Vagina (tissue), 2 donors: ENCODE data around the gene SLC35B4. TPM values are rescaled to one million over a fixed set of nuclear protein-coding genes. Genes with fewer than 3 reads are reported as not detected.

ENCODE experiments used
- DNase-seq, 2 donors: peaks; one replicate each; pipeline ENCODE4 v3.0.0-alpha.2; 2017; ENCODE audit errors: extremely low spot score in 2 of 2
- H3K27ac ChIP-seq: fragments of 200-600 bp; sonication (generic); one replicate; pipeline ENCODE4 v1.5.1; 2019
- H3K27me3 ChIP-seq: fragments of 200-600 bp; sonication (generic); one replicate; pipeline ENCODE4 v1.5.1; 2019
- H3K36me3 ChIP-seq, 2 donors: fragments of 200-600 bp; sonication (generic); one replicate each; pipeline ENCODE4 v1.5.1; 2017 to 2019
- H3K4me1 ChIP-seq: fragments of 200-600 bp; sonication (generic); one replicate; pipeline ENCODE4 v1.5.1; 2019
- H3K4me3 ChIP-seq, 2 donors: fragments of 200-600 bp; sonication (generic); 1 replicate in 1 of 2; 2 replicates in 1 of 2; pipeline ENCODE4 v1.5.1; 2016 to 2019
- H3K9me3 ChIP-seq: fragments of 200-600 bp; sonication (generic); one replicate; pipeline ENCODE4 v1.5.1; 2019
- CTCF ChIP-seq, 3 experiments: fragments of 450-650 bp in 2 of 3; fragments of 200-600 bp in 1 of 3; sonication (generic) in 1 of 3; IDR thresholded peaks; one replicate each; pipeline ENCODE4 v1.5.1; 2017 to 2019; ENCODE audit warnings: antibody characterized with exemption in 3 of 3, mild to moderate bottlenecking in 2 of 3, moderate library complexity in 2 of 3
- POLR2A ChIP-seq, 2 donors: fragments of 450-650 bp; IDR thresholded peaks; one replicate each; pipeline ENCODE4 v1.6.1; 2017; ENCODE audit warnings: antibody characterized with exemption in 2 of 2, mild to moderate bottlenecking in 2 of 2, moderate library complexity in 2 of 2
- POLR2AphosphoS5 ChIP-seq, 2 donors: sonication (generic); formaldehyde crosslinking; IDR thresholded peaks; one replicate each; pipeline ENCODE4 v1.9.0; 2017; ENCODE audit warnings: antibody characterized with exemption in 2 of 2, mild to moderate bottlenecking in 2 of 2, low read depth in 1 of 2; ENCODE audit not compliant: insufficient read depth in 1 of 2
- intact Hi-C: fragments of 100-400 bp; cut with DNase I; formaldehyde crosslinking; loops from one replicate; pipeline ENCODE4 v1.15.1; 2023
- total RNA-seq: library from RNA; depleted of rRNA; stranded (reverse); fragments of >200 nt; gene quantifications from one replicate; pipeline ENCODE4 v1.2.3, GENCODE V29; 2016

The SLC35B4 gene
- total RNA-seq, 1 donor from 2014 or later, result 13.0 TPM

GRCh38 chr7:134255814-134256213 is 60.9 kb downstream of the SLC35B4 start:
- no peaks in the 10 kb centered on the region for H3K27me3 ChIP-seq
- no peak for DNase-seq
- no peak overlapping the region for H3K27ac ChIP-seq
- H3K36me3 ChIP-seq, result no peaks in the 10 kb centered on the region
- H3K4me3 ChIP-seq, result no peak overlapping the region
- H3K4me1 ChIP-seq, result no peaks in the 10 kb centered on the region
- intact Hi-C loops, result no loop called here
- no peaks in the 10 kb centered on the region for H3K9me3 ChIP-seq
- TF ChIP-seq POLR2AphosphoS5 (IDR thresholded peaks at IDR 0.05; ENCODE audit: insufficient read depth in 1 of 2, low read depth in 1 of 2) (no peak), POLR2A (IDR thresholded peaks at IDR 0.05) (no peak), CTCF (IDR thresholded peaks at IDR 0.05) (no peak)

DNA sequence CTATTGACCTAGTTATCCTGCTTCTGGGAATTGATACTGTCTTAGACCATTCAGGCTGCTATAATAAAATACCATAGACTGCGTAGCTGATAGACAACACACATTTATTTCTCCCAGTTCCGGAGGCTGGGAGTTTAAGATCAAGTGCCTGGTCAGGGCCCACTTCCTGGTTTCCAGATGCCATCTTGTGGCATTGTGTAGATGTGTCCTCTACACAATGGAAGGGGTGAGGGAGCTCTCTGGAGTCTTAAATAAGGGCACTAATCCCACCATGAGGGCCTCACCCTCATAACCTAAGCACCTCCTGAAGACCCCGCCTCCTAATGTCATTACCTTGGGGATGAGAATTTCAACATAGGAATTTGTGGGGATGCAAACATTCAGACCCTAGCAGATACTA is 62.4 kb downstream of the SLC35B4 start:
- Histone ChIP-seq H3K4me1 (no peaks in the 10 kb centered on the region), H3K27ac (no peak overlapping the region), H3K27me3 (no peaks in the 10 kb centered on the region), H3K9me3 (no peaks in the 10 kb centered on the region), H3K4me3 (no peak overlapping the region), H3K36me3 (no peaks in the 10 kb centered on the region)
- no peak for TF ChIP-seq POLR2AphosphoS5 (IDR thresholded peaks at IDR 0.05; ENCODE audit: insufficient read depth in 1 of 2, low read depth in 1 of 2)
- intact Hi-C loops, result no loop called here
- no peak for DNase-seq

DNA sequence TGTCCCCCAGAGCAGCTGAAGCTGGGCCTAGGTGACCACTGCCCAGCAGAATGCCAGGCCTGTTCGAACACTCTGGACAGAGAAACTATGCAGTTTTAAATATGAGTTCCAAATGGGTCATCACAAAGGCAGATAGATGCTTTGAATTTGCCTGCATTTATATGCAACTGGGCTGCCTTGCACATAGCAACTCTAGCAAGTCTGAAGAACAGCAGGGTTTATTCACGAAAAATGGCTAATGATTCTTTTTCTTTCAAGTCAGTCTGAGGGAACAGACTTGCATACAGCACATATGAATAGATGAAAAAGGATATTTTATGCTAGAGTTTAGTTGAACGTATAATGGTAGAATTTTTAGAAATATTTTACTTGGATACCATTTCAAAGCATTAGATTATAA is 68.5 kb downstream of the SLC35B4 start:
- H3K4me1 ChIP-seq, result no peaks in the 10 kb centered on the region
- H3K9me3 ChIP-seq, result no peaks in the 10 kb centered on the region
- no peaks in the 10 kb centered on the region for H3K27me3 ChIP-seq
- no peaks in the 10 kb centered on the region for H3K36me3 ChIP-seq
- TF ChIP-seq POLR2A (IDR thresholded peaks at IDR 0.05), result no peak
- TF ChIP-seq POLR2AphosphoS5 (IDR thresholded peaks at IDR 0.05; ENCODE audit: insufficient read depth in 1 of 2, low read depth in 1 of 2), result no peak
- TF ChIP-seq CTCF (IDR thresholded peaks at IDR 0.05), result no peak
- H3K27ac ChIP-seq, result no peak overlapping the region
- intact Hi-C loops, result no loop called here
- H3K4me3 ChIP-seq, result no peak overlapping the region
- no peak for DNase-seq

DNA sequence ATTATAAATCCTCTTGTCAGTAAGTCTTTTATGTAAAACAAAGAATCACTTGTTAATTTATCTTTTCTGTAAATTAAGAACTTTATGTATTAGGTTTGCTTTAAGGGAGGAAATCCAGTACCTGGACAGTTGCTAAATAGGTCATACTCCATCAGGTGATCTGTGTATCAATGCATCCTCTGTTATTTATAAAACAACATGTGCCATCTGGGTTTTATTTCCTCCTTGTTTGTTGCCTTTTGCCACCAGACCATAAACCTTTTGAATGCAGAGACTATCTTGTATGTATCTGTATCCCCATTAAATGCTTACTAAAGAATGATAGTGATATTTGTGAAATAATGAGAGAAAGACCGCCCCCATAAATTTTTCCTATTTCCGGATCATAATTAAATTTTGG is 70.0 kb downstream of the SLC35B4 start:
- intact Hi-C loops, result no loop called here
- Histone ChIP-seq H3K4me1 (no peaks in the 10 kb centered on the region), H3K27ac (no peak overlapping the region), H3K4me3 (no peak overlapping the region), H3K9me3 (no peaks in the 10 kb centered on the region), H3K27me3 (no peaks in the 10 kb centered on the region), H3K36me3 (no peaks in the 10 kb centered on the region)
- TF ChIP-seq POLR2AphosphoS5 (IDR thresholded peaks at IDR 0.05; ENCODE audit: insufficient read depth in 1 of 2, low read depth in 1 of 2) (no peak), POLR2A (IDR thresholded peaks at IDR 0.05) (no peak), CTCF (IDR thresholded peaks at IDR 0.05) (no peak)
- no peak for DNase-seq

DNA sequence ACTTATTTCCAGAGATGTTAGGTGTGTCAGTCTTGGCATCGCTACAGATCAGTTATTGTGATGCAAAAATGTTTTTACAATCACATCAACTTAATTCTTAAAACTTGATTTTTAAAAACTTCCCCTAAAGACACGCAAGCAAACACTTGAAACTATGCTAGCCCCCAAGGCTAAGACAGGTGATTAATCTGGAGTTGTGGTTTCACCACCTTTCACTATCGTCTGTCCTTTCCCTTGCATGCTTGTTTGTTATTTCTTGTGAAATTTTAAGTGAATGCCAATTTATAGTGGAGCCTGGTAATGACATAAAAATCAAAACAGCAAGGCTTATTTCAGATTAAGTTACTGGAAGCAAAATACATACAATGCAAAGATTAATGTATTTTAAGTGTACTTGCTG is 70.4 kb downstream of the SLC35B4 start:
- intact Hi-C loops, result no loop called here
- no peak for DNase-seq
- Histone ChIP-seq H3K27ac (no peak overlapping the region), H3K4me1 (no peaks in the 10 kb centered on the region), H3K27me3 (no peaks in the 10 kb centered on the region), H3K4me3 (no peak overlapping the region), H3K9me3 (no peaks in the 10 kb centered on the region), H3K36me3 (no peaks in the 10 kb centered on the region)
- TF ChIP-seq POLR2A (IDR thresholded peaks at IDR 0.05), result no peak
- TF ChIP-seq CTCF (IDR thresholded peaks at IDR 0.05), result no peak
- TF ChIP-seq POLR2AphosphoS5 (IDR thresholded peaks at IDR 0.05; ENCODE audit: insufficient read depth in 1 of 2, low read depth in 1 of 2), result no peak

GRCh38 chr7:134245253-134245652 is 71.5 kb downstream of the SLC35B4 start:
- no peak for DNase-seq
- intact Hi-C loops, result no loop called here
- TF ChIP-seq CTCF (IDR thresholded peaks at IDR 0.05) (no peak), POLR2A (IDR thresholded peaks at IDR 0.05) (no peak), POLR2AphosphoS5 (IDR thresholded peaks at IDR 0.05; ENCODE audit: insufficient read depth in 1 of 2, low read depth in 1 of 2) (no peak)
- Histone ChIP-seq H3K9me3 (no peaks in the 10 kb centered on the region), H3K4me3 (no peak overlapping the region), H3K27ac (no peak overlapping the region), H3K27me3 (no peaks in the 10 kb centered on the region), H3K4me1 (no peaks in the 10 kb centered on the region), H3K36me3 (no peaks in the 10 kb centered on the region)
